ENCODE measurements around the gene TIFAB. TPM values are rescaled to one million over a fixed set of nuclear protein-coding genes. Genes with fewer than 3 reads are reported as not detected.

The TIFAB gene
- total and polyA plus RNA-seq, 8 donors, result 0.12 to 0.21 TPM; not detected in 6

DNA sequence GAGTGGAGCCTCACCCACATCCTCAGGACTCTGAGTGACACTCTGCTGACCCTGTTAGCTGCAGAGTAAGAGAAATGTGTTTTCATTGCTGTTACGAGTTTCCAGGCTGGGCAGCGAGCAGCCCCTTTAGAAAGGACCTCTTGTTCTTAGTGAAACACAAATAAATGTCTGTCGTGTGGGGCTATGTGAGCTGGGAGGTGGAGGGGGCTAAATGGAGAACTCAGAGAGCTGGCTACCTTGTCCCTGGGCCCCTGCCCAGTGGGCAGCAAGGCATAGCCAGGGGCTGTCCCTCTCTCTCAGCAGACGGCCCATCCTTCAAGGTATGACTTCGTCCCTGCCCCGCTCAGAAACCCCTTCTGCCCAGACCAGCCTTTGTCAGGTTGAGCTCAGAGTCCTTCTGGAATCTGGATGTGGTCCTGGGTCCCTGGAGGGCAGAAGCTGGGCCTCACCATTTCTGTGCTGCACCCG is 15.2 kb downstream of the TIFAB start:
- H3K4me3 ChIP-seq, result no peak overlapping the region
- H3K4me1 ChIP-seq, result no peaks in the 10 kb centered on the region
- TF ChIP-seq, protein P1, sequence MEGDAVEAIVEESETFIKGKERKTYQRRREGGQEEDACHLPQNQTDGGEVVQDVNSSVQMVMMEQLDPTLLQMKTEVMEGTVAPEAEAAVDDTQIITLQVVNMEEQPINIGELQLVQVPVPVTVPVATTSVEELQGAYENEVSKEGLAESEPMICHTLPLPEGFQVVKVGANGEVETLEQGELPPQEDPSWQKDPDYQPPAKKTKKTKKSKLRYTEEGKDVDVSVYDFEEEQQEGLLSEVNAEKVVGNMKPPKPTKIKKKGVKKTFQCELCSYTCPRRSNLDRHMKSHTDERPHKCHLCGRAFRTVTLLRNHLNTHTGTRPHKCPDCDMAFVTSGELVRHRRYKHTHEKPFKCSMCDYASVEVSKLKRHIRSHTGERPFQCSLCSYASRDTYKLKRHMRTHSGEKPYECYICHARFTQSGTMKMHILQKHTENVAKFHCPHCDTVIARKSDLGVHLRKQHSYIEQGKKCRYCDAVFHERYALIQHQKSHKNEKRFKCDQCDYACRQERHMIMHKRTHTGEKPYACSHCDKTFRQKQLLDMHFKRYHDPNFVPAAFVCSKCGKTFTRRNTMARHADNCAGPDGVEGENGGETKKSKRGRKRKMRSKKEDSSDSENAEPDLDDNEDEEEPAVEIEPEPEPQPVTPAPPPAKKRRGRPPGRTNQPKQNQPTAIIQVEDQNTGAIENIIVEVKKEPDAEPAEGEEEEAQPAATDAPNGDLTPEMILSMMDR (IDR thresholded peaks at IDR 0.05), result no peak
- H3K27me3 ChIP-seq, result no peaks in the 10 kb centered on the region
- no peak for ATAC-seq
- H3K36me3 ChIP-seq, result no peaks in the 10 kb centered on the region
- 51 to 58% methylated on average over 7 of the region's 7 CpGs for WGBS, 2 donors
- intact Hi-C loops (cut with DNase I), result no loop called here
- no peak for FAIRE-seq
- H3K9me3 ChIP-seq, result no peaks in the 10 kb centered on the region
- no peak for DNase-seq
- no peak overlapping the region for H3K27ac ChIP-seq

DNA sequence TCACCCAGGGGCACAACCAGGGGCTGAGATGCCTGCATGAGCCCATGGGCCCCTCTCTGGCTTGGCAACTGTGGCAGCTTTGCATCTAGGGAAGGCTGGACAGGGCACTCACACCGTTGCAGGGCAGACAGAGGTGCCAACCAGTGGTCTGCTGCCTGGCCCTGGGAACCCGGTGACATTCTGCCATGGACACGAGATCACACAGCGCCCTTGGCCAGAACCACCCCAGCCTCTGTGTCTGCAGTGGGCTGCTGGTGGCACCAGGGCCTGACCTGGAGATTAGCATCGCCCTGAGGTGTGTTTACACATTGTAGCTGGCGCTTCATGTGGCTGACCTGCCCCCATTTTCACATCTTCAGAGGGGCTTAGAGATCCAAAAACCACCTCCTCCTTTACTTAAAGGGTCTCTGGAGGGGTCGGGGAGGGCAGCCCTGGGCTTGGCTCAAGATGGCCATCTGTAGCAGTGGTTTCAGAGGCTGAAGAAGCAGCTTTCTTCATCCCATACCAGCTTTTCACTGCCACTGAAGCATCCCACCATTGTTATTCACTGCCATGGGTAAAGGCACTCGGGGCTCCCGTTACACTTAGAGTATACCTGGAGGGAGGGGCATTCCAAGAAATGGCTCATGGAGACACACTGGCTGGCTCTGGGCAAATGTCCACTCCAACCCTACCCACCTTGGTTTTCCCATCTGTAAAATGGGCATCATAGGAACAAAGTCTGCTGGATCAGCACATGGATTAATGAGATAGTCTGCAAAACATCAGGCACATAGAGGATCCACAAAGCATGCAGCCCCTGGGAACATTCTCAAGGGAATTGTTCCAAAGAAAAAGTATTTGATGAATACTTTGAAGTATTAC is 16.5 kb downstream of the TIFAB start:
- 63 to 68% methylated on average over 9 of the region's 9 CpGs for WGBS, 2 donors
- intact Hi-C loops (cut with DNase I), result no loop called here
- H3K36me3 ChIP-seq, result no peaks in the 10 kb centered on the region
- H3K4me3 ChIP-seq, result no peak overlapping the region
- no peaks in the 10 kb centered on the region for H3K4me1 ChIP-seq
- ATAC-seq (no peak), DNase-seq (no peak), FAIRE-seq (no peak)
- H3K9me3 ChIP-seq, result no peaks in the 10 kb centered on the region
- no peak overlapping the region for H3K27ac ChIP-seq
- no peaks in the 10 kb centered on the region for H3K27me3 ChIP-seq
- TF ChIP-seq, protein P1 (IDR thresholded peaks at IDR 0.05), result no peak

DNA sequence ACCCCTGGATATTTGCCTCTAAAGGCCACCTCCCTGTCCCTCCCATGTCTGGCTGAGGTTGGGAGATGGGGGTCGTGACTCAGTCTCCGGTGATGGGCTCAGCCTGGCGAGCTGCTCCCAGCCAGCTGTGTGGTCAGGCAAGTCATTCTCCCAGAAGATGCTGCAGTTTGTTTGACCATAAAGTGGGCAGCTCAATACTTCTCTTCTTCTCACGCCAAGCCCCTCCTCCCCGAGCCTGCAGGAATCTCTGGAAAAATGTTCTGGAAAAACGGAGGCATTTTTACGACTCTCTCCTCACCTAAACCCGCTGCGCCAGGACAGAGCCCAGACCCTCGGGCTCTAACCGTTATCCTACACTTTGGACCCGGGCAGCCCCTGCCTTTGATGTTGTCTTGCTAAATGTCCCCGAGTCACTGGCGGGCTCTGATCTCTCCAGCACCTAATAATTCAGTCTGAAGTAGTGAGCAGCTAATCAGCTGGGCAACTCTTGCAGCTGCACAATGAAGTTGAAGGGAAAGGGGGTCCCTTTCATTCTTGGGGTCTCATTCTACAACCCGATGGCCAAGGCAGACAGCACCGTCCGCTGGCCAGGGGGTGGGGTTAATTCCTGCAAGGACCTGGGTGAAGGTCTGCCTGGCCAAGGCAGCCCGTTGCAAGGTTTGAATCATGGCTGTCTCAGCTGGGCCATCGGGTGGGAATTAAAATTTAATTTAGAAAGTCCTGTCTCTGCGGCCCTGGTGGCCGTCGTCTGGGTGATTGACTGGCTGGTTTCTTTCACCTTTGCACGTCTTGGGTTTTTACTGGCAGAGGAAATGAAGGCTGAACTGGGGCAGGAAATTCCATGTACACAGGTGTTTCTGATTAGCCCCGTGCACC is 17.3 kb downstream of the TIFAB start:
- H3K27me3 ChIP-seq, result no peaks in the 10 kb centered on the region
- H3K4me1 ChIP-seq, result no peaks in the 10 kb centered on the region
- no peaks in the 10 kb centered on the region for H3K36me3 ChIP-seq
- intact Hi-C loops (cut with DNase I), result no loop called here
- DNase-seq, result no peak
- WGBS, 2 donors, result 44 to 53% methylated on average over 24 of the region's 24 CpGs
- FAIRE-seq, result no peak
- no peak for ATAC-seq
- H3K4me3 ChIP-seq, result no peak overlapping the region
- H3K27ac ChIP-seq, result no peak overlapping the region
- H3K9me3 ChIP-seq, result no peaks in the 10 kb centered on the region
- TF ChIP-seq, protein P1 (IDR thresholded peaks at IDR 0.05), result no peak

DNA sequence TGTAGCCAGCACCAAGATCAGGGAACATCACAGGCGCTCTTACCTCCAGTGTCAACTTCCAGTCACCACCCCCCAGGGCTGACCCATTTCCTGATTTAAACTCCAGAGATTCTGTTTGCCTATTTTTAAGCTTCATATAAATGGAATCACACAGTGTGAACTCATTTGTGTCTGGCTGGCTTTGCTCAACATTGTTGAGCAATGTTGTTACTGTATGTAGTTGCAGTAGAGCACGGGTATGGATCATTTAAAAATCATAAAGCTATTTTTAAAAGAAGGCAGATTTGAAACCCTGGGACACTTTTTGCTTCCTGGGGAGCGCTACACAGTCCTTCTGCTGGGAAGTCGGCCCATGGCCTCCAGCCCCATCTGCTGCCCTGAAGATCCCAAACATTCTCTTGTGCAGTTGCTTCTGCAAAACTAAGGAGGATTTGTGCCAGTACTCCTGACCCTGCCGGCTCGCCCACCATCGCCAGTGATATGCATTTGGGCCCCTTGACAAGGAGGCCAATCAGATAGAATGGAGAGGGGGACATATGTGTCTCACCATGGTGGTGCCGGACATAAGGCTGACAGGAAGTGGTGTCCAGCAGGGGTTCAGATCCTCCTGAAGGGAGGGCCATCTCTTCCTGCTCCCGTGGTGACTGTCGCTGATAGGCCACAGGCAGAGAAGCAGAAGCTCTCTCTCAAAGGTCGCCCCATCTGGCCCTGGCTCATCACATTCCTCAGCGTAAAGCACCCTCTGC is 18.3 kb downstream of the TIFAB start:
- no peak for DNase-seq
- no peaks in the 10 kb centered on the region for H3K36me3 ChIP-seq
- H3K27me3 ChIP-seq, result no peaks in the 10 kb centered on the region
- no peaks in the 10 kb centered on the region for H3K4me1 ChIP-seq
- H3K4me3 ChIP-seq, result no peak overlapping the region
- ATAC-seq, result peak in 2 of 4 donors; percentile 31 to 51
- FAIRE-seq, result no peak
- H3K9me3 ChIP-seq, result no peaks in the 10 kb centered on the region
- no peak overlapping the region for H3K27ac ChIP-seq
- WGBS, 2 donors, result 69 to 78% methylated on average over 12 of the region's 12 CpGs
- TF ChIP-seq, protein P1 (IDR thresholded peaks at IDR 0.05), result no peak
- intact Hi-C loops (cut with DNase I), result no loop called here
